B cell (primary cell): ENCODE data around the gene TINAGL1. TPM values are rescaled to one million over a fixed set of nuclear protein-coding genes. Genes with fewer than 3 reads are reported as not detected.
A peak's percentile ranks its signal among the peaks of the same experiment; 100 is the strongest.

Experiments
- ATAC-seq: fragments of 200-7000 bp; cut with Tn5 transposase; one replicate; pipeline ENCODE4 v1.10.0; 2021; ENCODE audit warnings: low read depth, mild to moderate bottlenecking, moderate number of reproducible peaks, moderate library complexity
- CTCF ChIA-PET: fragments of 350-600 bp; sonication (Branson Sonifier 250); formaldehyde crosslinking; loops from one replicate; lab custom pipeline; 2021; ENCODE audit warnings: antibody characterized with exemption, inconsistent platforms; lab: Charles Lee
- POLR2A ChIA-PET: fragments of 350-600 bp; sonication (Branson Sonifier 250); formaldehyde crosslinking; loops from one replicate; lab custom pipeline; 2021; ENCODE audit warnings: antibody characterized with exemption; lab: Charles Lee
- DNase-seq: peaks from one replicate; pipeline ENCODE4 v3.0.0; 2013
- H2AFZ ChIP-seq: 2 replicates; pipeline ENCODE4 v1.6.1; 2012; ENCODE audit warnings: mild to moderate bottlenecking, low read depth, low read length; ENCODE audit not compliant: insufficient read depth, poor library complexity, severe bottlenecking
- H3K27ac ChIP-seq, 2 donors: 1 replicate in 1 of 2; 2 replicates in 1 of 2; pipeline ENCODE4 v1.5.1; 2012 to 2013; ENCODE audit warnings: low read length in 2 of 2, mild to moderate bottlenecking in 2 of 2, moderate library complexity in 1 of 2
- H3K27me3 ChIP-seq, 4 experiments: fragments of 200-600 bp in 1 of 4; sonication (generic) in 1 of 4; replicated peaks in 1 of 4; 1 replicate in 2 of 4; 2 replicates in 2 of 4; pipeline versions ENCODE4 v1.6.1 to v1.7.0; 2013 to 2016; ENCODE audit warnings: low read length in 3 of 4, mild to moderate bottlenecking in 2 of 4, mixed read lengths in 1 of 4, moderate library complexity in 1 of 4; ENCODE audit not compliant: insufficient read depth in 4 of 4, control insufficient read depth in 3 of 4; ENCODE audit errors: control extremely low read depth in 1 of 4
- H3K36me3 ChIP-seq, 2 experiments: replicated peaks in 1 of 2; 1 replicate in 1 of 2; 2 replicates in 1 of 2; pipeline versions ENCODE4 v1.6.1 to v1.7.1; 2013; ENCODE audit warnings: low read length in 1 of 2; ENCODE audit not compliant: insufficient read depth in 2 of 2, control insufficient read depth in 1 of 2; ENCODE audit errors: control extremely low read depth in 1 of 2, extremely low read depth in 1 of 2
- H3K4me1 ChIP-seq, 2 donors: fragments of 200-600 bp in 1 of 2; sonication (generic) in 1 of 2; 1 replicate in 1 of 2; 2 replicates in 1 of 2; pipeline versions ENCODE4 v1.5.1 to v1.6.1; 2013 to 2017; ENCODE audit warnings: low read length in 2 of 2; ENCODE audit not compliant: control insufficient read depth in 2 of 2, insufficient read depth in 2 of 2
- H3K4me2 ChIP-seq: replicated peaks from 2 replicates; pipeline ENCODE3; 2012; ENCODE audit warnings: mild to moderate bottlenecking, low read depth, low read length; ENCODE audit not compliant: poor library complexity, severe bottlenecking
- H3K4me3 ChIP-seq, 5 experiments: fragments of 200-600 bp in 1 of 5; sonication (generic) in 1 of 5; 1 replicate in 3 of 5; 2 replicates in 2 of 5; pipeline versions ENCODE4 v1.5.1 to v1.7.0; 2011 to 2016; ENCODE audit warnings: low read length in 4 of 5, mild to moderate bottlenecking in 4 of 5, low read depth in 2 of 5, control low read depth in 1 of 5, moderate library complexity in 1 of 5; ENCODE audit not compliant: insufficient read depth in 1 of 5; ENCODE audit errors: control extremely low read depth in 1 of 5, extremely low read depth in 1 of 5
- H3K79me2 ChIP-seq: fragments of 200-600 bp; sonication (generic); one replicate; pipeline ENCODE4 v1.6.0; 2016; ENCODE audit warnings: low read length; ENCODE audit not compliant: control insufficient read depth, insufficient read depth
- H3K9ac ChIP-seq: fragments of 200-600 bp; sonication (generic); 2 replicates; pipeline ENCODE4 v1.6.1; 2017; ENCODE audit warnings: mild to moderate bottlenecking, low read length, moderate library complexity
- H3K9me3 ChIP-seq, 3 donors: one replicate each; pipeline versions ENCODE4 v1.6.1 to v1.7.1; 2013; ENCODE audit warnings: low read length in 2 of 3; ENCODE audit not compliant: control insufficient read depth in 2 of 3, insufficient read depth in 1 of 3; ENCODE audit errors: control extremely low read depth in 1 of 3
- H4K20me1 ChIP-seq: 2 replicates; pipeline ENCODE4 v1.6.0; 2012; ENCODE audit warnings: mild to moderate bottlenecking, low read length; ENCODE audit not compliant: insufficient read depth, control insufficient read depth, poor library complexity, severe bottlenecking
- H3K27ac Mint-ChIP-seq: one replicate; pipeline ENCODE4 v1.8.0; 2021; ENCODE audit warnings: mixed read lengths
- H3K27me3 Mint-ChIP-seq: one replicate; pipeline ENCODE4 v1.8.0; 2021; ENCODE audit warnings: mixed read lengths
- H3K4me1 Mint-ChIP-seq: one replicate; pipeline ENCODE4 v1.8.0; 2021; ENCODE audit warnings: mixed read lengths
- H3K4me3 Mint-ChIP-seq: one replicate; pipeline ENCODE4 v1.8.0; 2021; ENCODE audit warnings: mixed read lengths
- H3K9me3 Mint-ChIP-seq: one replicate; pipeline ENCODE4 v1.8.0; 2022; ENCODE audit warnings: mixed read lengths; ENCODE audit not compliant: insufficient read depth
- EZH2 ChIP-seq: IDR thresholded peaks from 2 replicates; pipeline ENCODE4 v1.6.1; 2012; ENCODE audit warnings: borderline replicate concordance, low read depth, mild to moderate bottlenecking, moderate library complexity, low read length; ENCODE audit not compliant: insufficient read depth, poor library complexity, severe bottlenecking
- WGBS: methylation state at CpG from one replicate; pipeline ENCODE4 v1.1.5; 2013; ENCODE audit warnings: missing lambda C conversion rate; ENCODE audit not compliant: insufficient coverage; 5-methylcytosine and 5-hydroxymethylcytosine counted together
- intact Hi-C: fragments of 100-400 bp; cut with micrococcal nuclease; formaldehyde crosslinking; loops from one replicate; pipeline ENCODE4 v1.10.0; 2022
- polyA plus RNA-seq: library from polyadenylated mRNA; depleted of rRNA; stranded (reverse); fragments of >200 nt; gene quantifications from 2 replicates; pipeline ENCODE4 v1.2.3, GENCODE V29; 2012
- total RNA-seq, 2 donors: library from RNA; stranded (reverse); fragments of 120-200 nt in 1 of 2; gene quantifications; 1 replicate in 1 of 2; 2 replicates in 1 of 2; pipeline versions ENCODE4 v1.2.3 to v1.2.4, GENCODE V29; 2013 to 2022
- TF ChIP-seq, protein P1 (sequence below): fragments of 200-600 bp; IDR thresholded peaks from one replicate; pipeline ENCODE4 v1.8.0; 2022; ENCODE audit warnings: antibody characterized with exemption, mild to moderate bottlenecking

The TINAGL1 gene
- total and polyA plus RNA-seq, 2 donors (not counting 1 experiment from before 2014, with no cell fraction given) = not detected

DNA sequence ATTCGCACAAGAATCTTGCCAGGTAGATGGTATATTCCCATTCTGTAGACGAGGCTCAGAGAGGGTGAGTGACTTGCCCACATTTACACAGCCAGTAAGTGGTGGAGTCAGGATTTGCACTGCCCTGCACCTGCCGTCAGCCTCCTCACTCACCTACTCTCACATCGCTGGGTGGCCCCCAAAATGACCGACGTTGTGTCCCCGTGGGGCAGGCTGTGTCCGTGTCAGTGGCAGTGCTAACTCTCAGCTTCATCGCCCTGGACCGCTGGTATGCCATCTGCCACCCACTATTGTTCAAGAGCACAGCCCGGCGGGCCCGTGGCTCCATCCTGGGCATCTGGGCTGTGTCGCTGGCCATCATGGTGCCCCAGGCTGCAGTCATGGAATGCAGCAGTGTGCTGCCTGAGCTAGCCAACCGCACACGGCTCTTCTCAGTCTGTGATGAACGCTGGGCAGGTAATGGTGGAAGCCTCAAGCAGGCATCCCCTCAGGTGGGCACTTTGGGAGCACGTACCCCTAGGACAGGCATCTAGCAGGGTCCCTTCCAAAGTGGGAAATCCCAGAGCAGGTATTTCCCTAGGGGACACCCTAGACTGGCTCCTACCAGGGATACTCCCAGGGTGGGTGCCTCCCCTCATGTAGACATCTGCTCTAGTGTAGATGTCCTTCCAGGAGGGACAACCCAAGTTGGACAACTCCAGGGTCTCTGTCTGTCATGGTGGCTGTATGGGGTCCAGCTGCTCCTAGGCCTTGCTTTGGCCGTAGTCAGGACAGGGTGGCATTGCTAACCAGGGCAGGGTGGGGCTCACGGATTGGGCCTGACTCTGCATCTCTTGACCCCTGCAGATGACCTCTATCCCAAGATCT lies 44.5 kb downstream of the TINAGL1 start:
- intact Hi-C loops = no loop called here
- ATAC-seq = no peak
- Histone ChIP-seq H3K4me1 (peaks cover 13 to 19% of the 10 kb centered on the region in 2 donors), H3K9ac (no peak overlapping the region), H2AFZ (no peak overlapping the region), H3K4me2 (no peak overlapping the region), H3K27me3 (peaks cover 0 to 33% (median 10%) of the 10 kb centered on the region in 4 experiments), H3K79me2 (no peaks in the 10 kb centered on the region), H3K9me3 (peaks cover 0 to 5% (median 0%) of the 10 kb centered on the region in 3 donors), H3K4me3 (no peak overlapping the region), H4K20me1 (no peaks in the 10 kb centered on the region), H3K36me3 (peaks cover 0 to 2% of the 10 kb centered on the region in 2 experiments), H3K27ac (no peak overlapping the region)
- POLR2A ChIA-PET = no interaction called here
- peak; percentile 12 for DNase-seq
- CTCF ChIA-PET = no interaction called here
- WGBS = 97% methylated on average over 18 of the region's 20 CpGs
- Mint-ChIP-seq H3K4me3 (no peak overlapping the region), H3K9me3 (no peaks in the 10 kb centered on the region), H3K27ac (no peak overlapping the region), H3K4me1 (peaks cover 24% of the 10 kb centered on the region), H3K27me3 (peaks cover 31% of the 10 kb centered on the region)
- no peak for TF ChIP-seq EZH2
- TF ChIP-seq, protein P1, sequence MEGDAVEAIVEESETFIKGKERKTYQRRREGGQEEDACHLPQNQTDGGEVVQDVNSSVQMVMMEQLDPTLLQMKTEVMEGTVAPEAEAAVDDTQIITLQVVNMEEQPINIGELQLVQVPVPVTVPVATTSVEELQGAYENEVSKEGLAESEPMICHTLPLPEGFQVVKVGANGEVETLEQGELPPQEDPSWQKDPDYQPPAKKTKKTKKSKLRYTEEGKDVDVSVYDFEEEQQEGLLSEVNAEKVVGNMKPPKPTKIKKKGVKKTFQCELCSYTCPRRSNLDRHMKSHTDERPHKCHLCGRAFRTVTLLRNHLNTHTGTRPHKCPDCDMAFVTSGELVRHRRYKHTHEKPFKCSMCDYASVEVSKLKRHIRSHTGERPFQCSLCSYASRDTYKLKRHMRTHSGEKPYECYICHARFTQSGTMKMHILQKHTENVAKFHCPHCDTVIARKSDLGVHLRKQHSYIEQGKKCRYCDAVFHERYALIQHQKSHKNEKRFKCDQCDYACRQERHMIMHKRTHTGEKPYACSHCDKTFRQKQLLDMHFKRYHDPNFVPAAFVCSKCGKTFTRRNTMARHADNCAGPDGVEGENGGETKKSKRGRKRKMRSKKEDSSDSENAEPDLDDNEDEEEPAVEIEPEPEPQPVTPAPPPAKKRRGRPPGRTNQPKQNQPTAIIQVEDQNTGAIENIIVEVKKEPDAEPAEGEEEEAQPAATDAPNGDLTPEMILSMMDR = no peak

DNA sequence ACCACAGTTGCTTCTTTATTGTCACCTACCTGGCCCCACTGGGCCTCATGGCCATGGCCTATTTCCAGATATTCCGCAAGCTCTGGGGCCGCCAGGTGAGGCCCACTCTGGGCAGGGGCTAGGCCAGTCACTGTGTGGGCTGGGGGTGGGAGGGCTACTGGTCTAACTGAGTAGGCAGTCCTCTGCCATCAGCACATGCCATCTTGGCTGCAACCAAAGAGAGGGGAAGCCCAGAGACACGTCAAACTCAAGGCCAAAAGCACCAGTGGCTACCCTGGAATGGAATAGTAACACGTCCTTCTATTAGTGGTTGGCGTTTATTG lies 45.1 kb downstream of the TINAGL1 start:
- Histone ChIP-seq H3K27me3 (peaks cover 0 to 32% (median 8%) of the 10 kb centered on the region in 4 experiments), H3K4me3 (no peak overlapping the region), H3K27ac (no peak overlapping the region), H4K20me1 (no peaks in the 10 kb centered on the region), H3K79me2 (no peaks in the 10 kb centered on the region), H3K4me1 (peaks cover 13 to 19% of the 10 kb centered on the region in 2 donors), H3K9ac (no peak overlapping the region), H3K4me2 (no peak overlapping the region), H3K36me3 (peaks cover 0 to 2% of the 10 kb centered on the region in 2 experiments), H2AFZ (no peak overlapping the region), H3K9me3 (peaks cover 0 to 5% (median 0%) of the 10 kb centered on the region in 3 donors)
- Mint-ChIP-seq H3K9me3 (no peaks in the 10 kb centered on the region), H3K27me3 (peaks cover 25% of the 10 kb centered on the region), H3K4me1 (peaks cover 22% of the 10 kb centered on the region), H3K27ac (no peak overlapping the region), H3K4me3 (no peak overlapping the region)
- DNase-seq (peak; percentile 9), ATAC-seq (no peak)
- no peak for TF ChIP-seq EZH2
- TF ChIP-seq, protein P1 = no peak
- intact Hi-C loops = no loop called here
- 91% methylated on average over 4 of the region's 5 CpGs for WGBS
- CTCF ChIA-PET = no interaction called here
- POLR2A ChIA-PET = no interaction called here
